Liver (tissue), 3 donors: Measurements from ENCODE around the gene NHLRC1.

Source experiments
- EGR1 ChIP-seq, 2 donors: IDR thresholded peaks; 2 replicates each; pipeline ENCODE4 v1.6.1; 2016 to 2018; ENCODE audit warnings: antibody characterized with exemption in 2 of 2, low read depth in 2 of 2
- FOXA1 ChIP-seq: IDR thresholded peaks from 2 replicates; pipeline ENCODE4 v1.6.1; 2016; ENCODE audit warnings: antibody characterized with exemption
- MAX ChIP-seq: IDR thresholded peaks from 2 replicates; pipeline ENCODE4 v1.6.1; 2016; ENCODE audit warnings: antibody characterized with exemption
- RAD21 ChIP-seq, 2 donors: IDR thresholded peaks; 2 replicates each; pipeline ENCODE4 v1.6.1; 2016; ENCODE audit warnings: antibody characterized with exemption in 2 of 2, mild to moderate bottlenecking in 2 of 2
- REST ChIP-seq: IDR thresholded peaks from 2 replicates; pipeline ENCODE4 v1.6.1; 2016; ENCODE audit warnings: antibody characterized with exemption, mild to moderate bottlenecking
- SP1 ChIP-seq: IDR thresholded peaks from 2 replicates; pipeline ENCODE4 v1.6.1; 2018; ENCODE audit warnings: antibody characterized with exemption, mild to moderate bottlenecking
- TAF1 ChIP-seq: conservative IDR thresholded peaks from 2 replicates; pipeline ENCODE4 v1.6.1; 2016; ENCODE audit warnings: antibody characterized with exemption, mild to moderate bottlenecking
- TF ChIP-seq, protein P1 (sequence below): fragments of 150-350 bp; IDR thresholded peaks from 2 replicates; pipeline ENCODE4 v1.5.1; 2017; ENCODE audit warnings: improper control_type of control experiment, low read depth, low read length; ENCODE audit not compliant: missing input control
- donor health status: healthy.
- donor health status: healthy.

DNA sequence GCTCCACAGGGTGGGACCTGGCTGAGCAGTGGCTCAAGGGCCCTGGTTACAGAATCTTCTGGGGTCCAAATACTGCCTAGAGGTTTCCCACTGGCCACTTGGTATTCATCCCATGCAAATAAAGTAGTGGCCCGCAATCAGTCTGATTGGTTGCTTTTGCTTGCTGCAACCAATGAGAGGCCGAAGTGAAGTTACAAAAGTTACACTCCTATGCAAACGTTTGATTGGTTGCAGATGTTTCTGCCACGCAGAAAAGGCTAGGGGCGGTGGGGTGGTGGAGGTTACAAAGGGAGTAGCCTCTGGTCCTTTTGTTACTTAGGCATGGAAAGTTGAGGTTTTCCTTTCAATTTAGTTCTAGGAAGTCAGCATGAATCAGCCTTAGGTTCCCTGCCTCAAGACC is 3.6 kb upstream of the NHLRC1 start:
- TF ChIP-seq, protein P1, sequence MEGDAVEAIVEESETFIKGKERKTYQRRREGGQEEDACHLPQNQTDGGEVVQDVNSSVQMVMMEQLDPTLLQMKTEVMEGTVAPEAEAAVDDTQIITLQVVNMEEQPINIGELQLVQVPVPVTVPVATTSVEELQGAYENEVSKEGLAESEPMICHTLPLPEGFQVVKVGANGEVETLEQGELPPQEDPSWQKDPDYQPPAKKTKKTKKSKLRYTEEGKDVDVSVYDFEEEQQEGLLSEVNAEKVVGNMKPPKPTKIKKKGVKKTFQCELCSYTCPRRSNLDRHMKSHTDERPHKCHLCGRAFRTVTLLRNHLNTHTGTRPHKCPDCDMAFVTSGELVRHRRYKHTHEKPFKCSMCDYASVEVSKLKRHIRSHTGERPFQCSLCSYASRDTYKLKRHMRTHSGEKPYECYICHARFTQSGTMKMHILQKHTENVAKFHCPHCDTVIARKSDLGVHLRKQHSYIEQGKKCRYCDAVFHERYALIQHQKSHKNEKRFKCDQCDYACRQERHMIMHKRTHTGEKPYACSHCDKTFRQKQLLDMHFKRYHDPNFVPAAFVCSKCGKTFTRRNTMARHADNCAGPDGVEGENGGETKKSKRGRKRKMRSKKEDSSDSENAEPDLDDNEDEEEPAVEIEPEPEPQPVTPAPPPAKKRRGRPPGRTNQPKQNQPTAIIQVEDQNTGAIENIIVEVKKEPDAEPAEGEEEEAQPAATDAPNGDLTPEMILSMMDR, result no peak
- TF ChIP-seq REST (no peak), TAF1 (no peak), FOXA1 (no peak), EGR1 (IDR thresholded peaks at IDR 0.05; ENCODE audit: low read depth in 2 of 2) (no peak), MAX (no peak), RAD21 (IDR thresholded peaks at IDR 0.05) (no peak), SP1 (no peak)
